Gastroesophageal sphincter (tissue), 3 donors: ENCODE measurements around the gene OR52M1.

Experiments used
- CTCF ChIP-seq, 4 experiments: fragments of 200-600 bp in 2 of 4; fragments of 450-650 bp in 2 of 4; sonication (generic) in 1 of 4; IDR thresholded peaks; one replicate each; pipeline ENCODE4 v1.5.1; 2017 to 2019; ENCODE audit warnings: antibody characterized with exemption in 4 of 4, mild to moderate bottlenecking in 2 of 4, moderate library complexity in 2 of 4
- POLR2A ChIP-seq, 2 donors: fragments of 450-650 bp; IDR thresholded peaks; one replicate each; pipeline ENCODE4 v1.6.1; 2017; ENCODE audit warnings: antibody characterized with exemption in 2 of 2, mild to moderate bottlenecking in 2 of 2, moderate library complexity in 1 of 2
- POLR2AphosphoS5 ChIP-seq: sonication (generic); formaldehyde crosslinking; IDR thresholded peaks from one replicate; pipeline ENCODE4 v1.6.1; 2017; ENCODE audit warnings: antibody characterized with exemption

- TF ChIP-seq CTCF (IDR thresholded peaks at IDR 0.05) (no peak), POLR2A (IDR thresholded peaks at IDR 0.05) (no peak), POLR2AphosphoS5 (no peak)
Measured at GRCh38 chr11:4581443-4581842, 36.5 kb downstream of the OR52M1 start, which contains the start of gene OR52I2.
